Vagina (tissue), 2 donors: ENCODE results near the gene HERC4. TPM values are rescaled to one million over a fixed set of nuclear protein-coding genes. Genes with fewer than 3 reads are reported as not detected.

Source experiments
- DNase-seq, 2 donors: peaks; one replicate each; pipeline ENCODE4 v3.0.0-alpha.2; 2017; ENCODE audit errors: extremely low spot score in 2 of 2
- H3K27ac ChIP-seq: fragments of 200-600 bp; sonication (generic); one replicate; pipeline ENCODE4 v1.5.1; 2019
- H3K27me3 ChIP-seq: fragments of 200-600 bp; sonication (generic); one replicate; pipeline ENCODE4 v1.5.1; 2019
- H3K36me3 ChIP-seq, 2 donors: fragments of 200-600 bp; sonication (generic); one replicate each; pipeline ENCODE4 v1.5.1; 2017 to 2019
- H3K4me1 ChIP-seq: fragments of 200-600 bp; sonication (generic); one replicate; pipeline ENCODE4 v1.5.1; 2019
- H3K4me3 ChIP-seq, 2 donors: fragments of 200-600 bp; sonication (generic); 1 replicate in 1 of 2; 2 replicates in 1 of 2; pipeline ENCODE4 v1.5.1; 2016 to 2019
- H3K9me3 ChIP-seq: fragments of 200-600 bp; sonication (generic); one replicate; pipeline ENCODE4 v1.5.1; 2019
- CTCF ChIP-seq, 3 experiments: fragments of 450-650 bp in 2 of 3; fragments of 200-600 bp in 1 of 3; sonication (generic) in 1 of 3; IDR thresholded peaks; one replicate each; pipeline ENCODE4 v1.5.1; 2017 to 2019; ENCODE audit warnings: antibody characterized with exemption in 3 of 3, mild to moderate bottlenecking in 2 of 3, moderate library complexity in 2 of 3
- POLR2A ChIP-seq, 2 donors: fragments of 450-650 bp; IDR thresholded peaks; one replicate each; pipeline ENCODE4 v1.6.1; 2017; ENCODE audit warnings: antibody characterized with exemption in 2 of 2, mild to moderate bottlenecking in 2 of 2, moderate library complexity in 2 of 2
- POLR2AphosphoS5 ChIP-seq, 2 donors: sonication (generic); formaldehyde crosslinking; IDR thresholded peaks; one replicate each; pipeline ENCODE4 v1.9.0; 2017; ENCODE audit warnings: antibody characterized with exemption in 2 of 2, mild to moderate bottlenecking in 2 of 2, low read depth in 1 of 2; ENCODE audit not compliant: insufficient read depth in 1 of 2
- intact Hi-C: fragments of 100-400 bp; cut with DNase I; formaldehyde crosslinking; loops from one replicate; pipeline ENCODE4 v1.15.1; 2023
- total RNA-seq: library from RNA; depleted of rRNA; stranded (reverse); fragments of >200 nt; gene quantifications from one replicate; pipeline ENCODE4 v1.2.3, GENCODE V29; 2016

Gene HERC4
- total RNA-seq, 1 donor from 2014 or later: 47.9 TPM

DNA sequence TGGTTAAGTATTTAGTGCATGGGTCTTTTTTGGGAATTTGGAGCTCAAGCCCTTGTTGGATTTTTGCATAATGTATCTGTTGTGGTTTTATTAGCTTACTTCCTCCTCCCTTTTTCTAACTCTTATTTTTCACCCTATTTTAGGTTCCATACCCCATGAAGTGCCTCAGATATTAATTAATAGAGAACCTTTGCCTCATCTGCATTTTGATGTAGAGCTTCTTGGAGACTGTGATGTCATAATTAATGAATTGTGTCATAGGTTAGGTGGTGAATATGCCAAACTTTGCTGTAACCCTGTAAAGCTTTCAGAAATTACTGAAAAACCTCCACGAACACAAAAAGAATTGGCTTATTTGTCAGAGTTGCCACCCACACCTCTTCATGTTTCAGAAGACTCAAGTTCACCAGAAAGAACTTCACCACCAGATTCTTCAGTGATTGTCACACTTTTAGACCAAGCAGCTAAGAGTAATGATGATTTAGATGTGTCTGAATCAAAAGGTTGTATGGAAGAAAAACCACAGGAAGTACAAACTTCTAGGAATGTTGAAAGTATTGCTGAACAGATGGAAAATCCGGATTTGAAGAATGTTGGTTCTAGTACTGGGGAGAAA, 162.6 kb downstream of the HERC4 start:
- no peak overlapping the region for H3K27ac ChIP-seq
- no peaks in the 10 kb centered on the region for H3K27me3 ChIP-seq
- H3K4me1 ChIP-seq: no peaks in the 10 kb centered on the region
- TF ChIP-seq POLR2AphosphoS5 (IDR thresholded peaks at IDR 0.05; ENCODE audit: insufficient read depth in 1 of 2, low read depth in 1 of 2): no peak
- TF ChIP-seq CTCF (IDR thresholded peaks at IDR 0.05): no peak
- TF ChIP-seq POLR2A (IDR thresholded peaks at IDR 0.05): no peak
- intact Hi-C loops: no loop called here
- peaks cover 0 to 72% of the 10 kb centered on the region in 2 donors for H3K36me3 ChIP-seq
- H3K9me3 ChIP-seq: no peaks in the 10 kb centered on the region
- no peak for DNase-seq
- no peak overlapping the region for H3K4me3 ChIP-seq

DNA sequence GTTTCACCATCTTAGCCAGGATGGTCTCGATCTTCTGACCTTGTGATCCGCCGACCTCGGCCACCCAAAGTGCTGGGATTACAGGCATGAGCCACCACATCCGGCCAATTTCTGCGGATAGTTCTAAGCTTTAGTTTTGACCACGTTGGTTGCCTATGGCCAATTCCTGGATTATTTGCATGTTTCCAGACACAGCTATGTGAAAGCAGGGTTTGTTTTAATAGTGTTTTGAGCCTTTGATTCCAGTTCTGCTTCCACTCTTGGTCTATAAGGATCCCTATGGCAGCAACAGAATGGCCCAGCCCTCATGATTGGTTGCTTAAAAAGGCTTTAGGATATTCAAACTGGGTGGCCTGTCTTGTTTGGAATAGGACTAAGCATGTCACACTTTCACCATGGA, 171.5 kb downstream of the HERC4 start:
- no peak for DNase-seq
- Histone ChIP-seq H3K27me3 (no peaks in the 10 kb centered on the region), H3K27ac (no peak overlapping the region), H3K36me3 (peaks cover 0 to 42% of the 10 kb centered on the region in 2 donors), H3K4me1 (no peaks in the 10 kb centered on the region), H3K9me3 (no peaks in the 10 kb centered on the region), H3K4me3 (no peak overlapping the region)
- intact Hi-C loops: no loop called here
- TF ChIP-seq CTCF (IDR thresholded peaks at IDR 0.05): no peak
- TF ChIP-seq POLR2AphosphoS5 (IDR thresholded peaks at IDR 0.05; ENCODE audit: insufficient read depth in 1 of 2, low read depth in 1 of 2): no peak

DNA sequence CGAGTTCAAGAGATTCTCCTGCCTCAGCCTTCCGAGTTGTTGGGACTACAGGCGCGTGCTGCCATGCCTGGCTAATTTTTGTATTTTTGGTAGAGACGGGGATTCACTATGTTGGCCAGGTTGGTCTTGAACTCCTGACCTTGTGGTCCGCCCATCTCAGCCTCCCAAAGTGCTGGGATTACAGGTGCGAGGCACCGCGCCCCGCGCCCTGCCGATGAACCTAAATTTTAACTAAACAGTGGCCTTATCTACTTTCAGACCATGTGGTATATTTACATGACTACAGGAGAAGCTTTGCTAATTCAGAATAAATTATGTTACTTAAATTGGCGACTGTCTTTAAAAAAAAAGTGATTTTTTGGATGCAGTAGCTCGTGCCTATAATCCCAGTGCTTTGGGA, 181.4 kb downstream of the HERC4 start:
- intact Hi-C loops: no loop called here
- Histone ChIP-seq H3K9me3 (no peaks in the 10 kb centered on the region), H3K4me1 (peaks cover 8% of the 10 kb centered on the region), H3K27ac (no peak overlapping the region), H3K36me3 (peaks cover 0 to 62% of the 10 kb centered on the region in 2 donors), H3K4me3 (no peak overlapping the region), H3K27me3 (no peaks in the 10 kb centered on the region)
- TF ChIP-seq POLR2A (IDR thresholded peaks at IDR 0.05): no peak
- TF ChIP-seq POLR2AphosphoS5 (IDR thresholded peaks at IDR 0.05; ENCODE audit: insufficient read depth in 1 of 2, low read depth in 1 of 2): no peak
- no peak for TF ChIP-seq CTCF (IDR thresholded peaks at IDR 0.05)
- DNase-seq: no peak

DNA sequence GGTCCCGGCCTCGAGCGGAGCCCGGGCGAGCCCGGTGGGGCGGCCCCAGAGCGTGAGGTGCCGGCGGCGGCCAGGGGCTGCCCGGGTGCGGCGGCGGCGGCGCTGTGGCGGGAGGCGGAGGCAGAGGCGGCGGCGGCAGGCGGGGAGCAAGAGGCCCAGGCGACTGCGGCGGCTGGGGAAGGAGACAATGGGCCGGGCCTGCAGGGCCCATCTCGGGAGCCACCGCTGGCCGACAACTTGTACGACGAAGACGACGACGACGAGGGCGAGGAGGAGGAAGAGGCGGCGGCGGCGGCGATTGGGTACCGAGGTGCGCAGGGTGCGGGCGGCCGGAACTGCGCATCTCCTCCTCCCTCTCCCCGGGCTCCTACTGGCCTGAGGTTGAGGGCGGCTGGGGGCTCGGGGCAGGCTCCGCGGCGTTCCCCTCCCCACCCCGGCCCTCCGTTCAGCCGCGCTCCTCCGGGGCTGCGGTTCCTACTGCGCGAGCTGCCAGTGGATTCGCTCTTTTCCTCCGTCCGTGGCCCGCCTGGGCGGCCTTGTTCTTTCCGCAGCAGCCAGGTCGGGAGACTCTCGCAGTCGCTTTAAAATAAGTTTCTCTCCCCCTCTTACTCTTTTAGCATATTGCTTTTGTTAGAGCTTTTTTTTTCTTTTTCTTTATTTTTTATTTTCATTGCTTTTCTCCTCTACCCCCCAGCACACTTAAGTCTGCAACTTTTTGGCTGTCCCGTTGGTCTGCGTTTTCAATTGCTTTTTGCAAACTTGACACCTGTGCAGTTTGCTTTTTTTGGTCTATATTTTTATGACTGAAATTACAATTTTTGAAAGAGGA, 190.0 kb downstream of the HERC4 start:
- H3K4me1 ChIP-seq: peaks cover 29% of the 10 kb centered on the region
- DNase-seq: peak in 1 of 2 donors; percentile 89
- intact Hi-C loops: loop anchor here (2.0 kb wide), 1 partner anchor 448 kb away; the partner anchor contains the start of genes HNRNPH3 and PBLD
- peak overlapping the region; percentile 90 for H3K27ac ChIP-seq
- TF ChIP-seq CTCF (IDR thresholded peaks at IDR 0.05): no peak
- no peak for TF ChIP-seq POLR2AphosphoS5 (IDR thresholded peaks at IDR 0.05; ENCODE audit: insufficient read depth in 1 of 2, low read depth in 1 of 2)
- TF ChIP-seq POLR2A (IDR thresholded peaks at IDR 0.05): no peak
- H3K4me3 ChIP-seq: peak overlapping the region; percentile 81 to 88
- H3K27me3 ChIP-seq: no peaks in the 10 kb centered on the region
- H3K9me3 ChIP-seq: no peaks in the 10 kb centered on the region
- H3K36me3 ChIP-seq: peaks cover 0 to 24% of the 10 kb centered on the region in 2 donors
